HG02763 (cell line): ENCODE data around the gene ADAMTS3.

ENCODE experiments used
- ATAC-seq: cut with Tn5 transposase; IDR thresholded peaks from one replicate; pipeline ENCODE4 v1.9.1; 2021; ENCODE audit warnings: mild to moderate bottlenecking, moderate library complexity; ENCODE audit not compliant: unreplicated experiment

The ADAMTS3 gene

GRCh38 chr4:72302981-72303704, 265.9 kb downstream of the ADAMTS3 start:
- peak; percentile 96 for ATAC-seq

GRCh38 chr4:72301759-72302158, 267.3 kb downstream of the ADAMTS3 start:
- ATAC-seq, result no peak

- no peak for ATAC-seq
These were observed 268.9 kb downstream of the ADAMTS3 start for GRCh38 chr4:72300126-72300525.

- ATAC-seq, result peak; percentile 53
These were observed 273.0 kb downstream of the ADAMTS3 start for GRCh38 chr4:72295966-72296557.

GRCh38 chr4:72290737-72291136, 278.3 kb downstream of the ADAMTS3 start:
- ATAC-seq, result no peak

- ATAC-seq, result no peak
These were observed 282.1 kb downstream of the ADAMTS3 start for GRCh38 chr4:72286910-72287309.

- no peak for ATAC-seq
These were observed 282.8 kb downstream of the ADAMTS3 start for GRCh38 chr4:72286185-72286584.

GRCh38 chr4:72283357-72283756, 285.7 kb downstream of the ADAMTS3 start:
- ATAC-seq, result no peak

GRCh38 chr4:72280252-72280651, 288.8 kb downstream of the ADAMTS3 start:
- ATAC-seq, result no peak

- no peak for ATAC-seq
These were observed 293.6 kb downstream of the ADAMTS3 start for GRCh38 chr4:72275381-72275780.

GRCh38 chr4:72274251-72274650, 294.8 kb downstream of the ADAMTS3 start:
- ATAC-seq, result no peak

- no peak for ATAC-seq
These were observed 313.8 kb downstream of the ADAMTS3 start for GRCh38 chr4:72255269-72255668.

GRCh38 chr4:72243641-72244040, 325.4 kb downstream of the ADAMTS3 start:
- ATAC-seq, result no peak

- no peak for ATAC-seq
These were observed 329.4 kb downstream of the ADAMTS3 start for GRCh38 chr4:72239487-72240116.
